Measurements from ENCODE around the gene PHOX2A.

DNA sequence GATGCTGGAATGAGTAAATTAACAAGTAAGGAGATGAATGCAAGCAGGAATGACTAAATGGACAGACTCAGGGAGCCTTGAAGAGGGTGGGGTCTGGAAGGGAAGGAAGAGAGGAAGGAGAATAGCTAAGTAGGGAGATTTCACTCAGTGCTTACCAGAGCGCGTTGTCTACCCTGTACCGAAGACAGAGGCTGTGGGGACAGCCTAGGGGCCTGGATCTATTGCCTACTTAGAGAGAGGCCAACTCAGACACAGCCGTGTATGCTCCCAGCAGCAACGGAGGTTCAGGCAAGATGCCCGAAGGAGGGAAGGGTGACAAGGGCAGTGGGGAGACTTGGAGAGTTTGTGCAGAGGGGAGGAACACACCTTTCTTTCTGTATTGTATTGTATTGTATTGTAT lies 27.3 kb downstream of the PHOX2A start, which contains the start of gene FOLR2:
- TF ChIP-seq, protein P1, sequence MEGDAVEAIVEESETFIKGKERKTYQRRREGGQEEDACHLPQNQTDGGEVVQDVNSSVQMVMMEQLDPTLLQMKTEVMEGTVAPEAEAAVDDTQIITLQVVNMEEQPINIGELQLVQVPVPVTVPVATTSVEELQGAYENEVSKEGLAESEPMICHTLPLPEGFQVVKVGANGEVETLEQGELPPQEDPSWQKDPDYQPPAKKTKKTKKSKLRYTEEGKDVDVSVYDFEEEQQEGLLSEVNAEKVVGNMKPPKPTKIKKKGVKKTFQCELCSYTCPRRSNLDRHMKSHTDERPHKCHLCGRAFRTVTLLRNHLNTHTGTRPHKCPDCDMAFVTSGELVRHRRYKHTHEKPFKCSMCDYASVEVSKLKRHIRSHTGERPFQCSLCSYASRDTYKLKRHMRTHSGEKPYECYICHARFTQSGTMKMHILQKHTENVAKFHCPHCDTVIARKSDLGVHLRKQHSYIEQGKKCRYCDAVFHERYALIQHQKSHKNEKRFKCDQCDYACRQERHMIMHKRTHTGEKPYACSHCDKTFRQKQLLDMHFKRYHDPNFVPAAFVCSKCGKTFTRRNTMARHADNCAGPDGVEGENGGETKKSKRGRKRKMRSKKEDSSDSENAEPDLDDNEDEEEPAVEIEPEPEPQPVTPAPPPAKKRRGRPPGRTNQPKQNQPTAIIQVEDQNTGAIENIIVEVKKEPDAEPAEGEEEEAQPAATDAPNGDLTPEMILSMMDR (conservative IDR thresholded peaks at IDR 0.05; ENCODE audit: low read depth, low read length), result no peak
- TF ChIP-seq EZH2 (IDR thresholded peaks at IDR 0.05; ENCODE audit: borderline replicate concordance, low read depth, low read length, poor library complexity, severe bottlenecking), result no peak

Data from A673 (cell line).